Measurements from ENCODE around the gene TCF7L1. TPM values are rescaled to one million over a fixed set of nuclear protein-coding genes. Genes with fewer than 3 reads are reported as not detected.

The TCF7L1 gene
- total and polyA plus RNA-seq, 2 of the 13 experiments (the other 11 are each of a cell fraction or from before 2014, with no cell fraction given) = 0.04 to 0.15 TPM

DNA sequence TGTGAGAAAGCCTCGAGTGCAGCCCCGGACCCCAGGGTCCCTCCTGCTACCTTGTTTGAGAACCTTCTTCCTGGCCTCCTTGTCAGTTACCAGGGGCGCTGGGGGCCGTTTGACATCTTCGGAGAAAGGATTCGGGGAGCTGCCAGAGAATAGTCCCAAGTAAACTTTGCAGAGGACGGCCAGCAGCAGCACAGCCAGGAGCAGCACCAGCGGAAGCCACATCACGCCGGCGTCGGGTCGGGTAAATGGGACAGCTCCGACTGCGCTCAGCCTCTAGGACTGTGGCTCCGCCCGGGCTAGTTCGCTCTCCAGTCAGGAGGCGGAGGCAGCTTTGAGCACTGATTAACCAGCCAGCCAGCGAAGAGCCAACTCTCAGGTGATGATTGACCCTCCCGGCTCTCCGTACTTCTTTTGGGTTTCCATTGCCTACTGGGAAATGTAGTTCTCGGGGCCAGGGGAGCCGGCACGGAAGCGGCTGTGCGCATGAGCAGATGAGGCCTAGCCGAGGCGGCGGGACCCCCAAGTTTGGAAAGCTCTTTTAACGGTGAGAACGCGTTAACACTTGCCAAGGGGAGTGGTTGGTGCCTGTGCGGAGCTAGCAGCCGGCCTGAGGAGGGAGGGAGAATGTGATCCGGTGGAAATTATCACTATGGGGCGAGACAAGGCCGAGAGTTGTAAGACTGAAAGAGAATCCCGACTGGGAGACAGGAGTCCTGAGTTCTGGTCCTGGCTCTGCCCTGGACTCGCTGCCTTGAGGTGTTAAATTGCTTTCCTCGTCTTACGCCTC, 221.3 kb downstream of the TCF7L1 start, which contains the start of the genes ELMOD3 and RETSAT (continued):
- TF ChIP-seq, protein P1, sequence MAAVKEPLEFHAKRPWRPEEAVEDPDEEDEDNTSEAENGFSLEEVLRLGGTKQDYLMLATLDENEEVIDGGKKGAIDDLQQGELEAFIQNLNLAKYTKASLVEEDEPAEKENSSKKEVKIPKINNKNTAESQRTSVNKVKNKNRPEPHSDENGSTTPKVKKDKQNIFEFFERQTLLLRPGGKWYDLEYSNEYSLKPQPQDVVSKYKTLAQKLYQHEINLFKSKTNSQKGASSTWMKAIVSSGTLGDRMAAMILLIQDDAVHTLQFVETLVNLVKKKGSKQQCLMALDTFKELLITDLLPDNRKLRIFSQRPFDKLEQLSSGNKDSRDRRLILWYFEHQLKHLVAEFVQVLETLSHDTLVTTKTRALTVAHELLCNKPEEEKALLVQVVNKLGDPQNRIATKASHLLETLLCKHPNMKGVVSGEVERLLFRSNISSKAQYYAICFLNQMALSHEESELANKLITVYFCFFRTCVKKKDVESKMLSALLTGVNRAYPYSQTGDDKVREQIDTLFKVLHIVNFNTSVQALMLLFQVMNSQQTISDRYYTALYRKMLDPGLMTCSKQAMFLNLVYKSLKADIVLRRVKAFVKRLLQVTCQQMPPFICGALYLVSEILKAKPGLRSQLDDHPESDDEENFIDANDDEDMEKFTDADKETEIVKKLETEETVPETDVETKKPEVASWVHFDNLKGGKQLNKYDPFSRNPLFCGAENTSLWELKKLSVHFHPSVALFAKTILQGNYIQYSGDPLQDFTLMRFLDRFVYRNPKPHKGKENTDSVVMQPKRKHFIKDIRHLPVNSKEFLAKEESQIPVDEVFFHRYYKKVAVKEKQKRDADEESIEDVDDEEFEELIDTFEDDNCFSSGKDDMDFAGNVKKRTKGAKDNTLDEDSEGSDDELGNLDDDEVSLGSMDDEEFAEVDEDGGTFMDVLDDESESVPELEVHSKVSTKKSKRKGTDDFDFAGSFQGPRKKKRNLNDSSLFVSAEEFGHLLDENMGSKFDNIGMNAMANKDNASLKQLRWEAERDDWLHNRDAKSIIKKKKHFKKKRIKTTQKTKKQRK (IDR thresholded peaks at IDR 0.05; ENCODE audit: low read length) = no peak
- TF ChIP-seq ZNF205 (CRISPR knock-in tag; IDR thresholded peaks at IDR 0.05) = no peak; the same call in 1 of the 2 replicates
- TF ChIP-seq ZNF557 (CRISPR knock-in tag; IDR thresholded peaks at IDR 0.05) = peak; percentile 90; the same call in 1 of the 2 replicates
- no peak for TF ChIP-seq ZNF17 (CRISPR knock-in tag; IDR thresholded peaks at IDR 0.05)
- TF ChIP-seq TBL1XR1 (IDR thresholded peaks at IDR 0.05; ENCODE audit: borderline replicate concordance, low read length, partially characterized antibody) = no peak
- TF ChIP-seq, protein P2, sequence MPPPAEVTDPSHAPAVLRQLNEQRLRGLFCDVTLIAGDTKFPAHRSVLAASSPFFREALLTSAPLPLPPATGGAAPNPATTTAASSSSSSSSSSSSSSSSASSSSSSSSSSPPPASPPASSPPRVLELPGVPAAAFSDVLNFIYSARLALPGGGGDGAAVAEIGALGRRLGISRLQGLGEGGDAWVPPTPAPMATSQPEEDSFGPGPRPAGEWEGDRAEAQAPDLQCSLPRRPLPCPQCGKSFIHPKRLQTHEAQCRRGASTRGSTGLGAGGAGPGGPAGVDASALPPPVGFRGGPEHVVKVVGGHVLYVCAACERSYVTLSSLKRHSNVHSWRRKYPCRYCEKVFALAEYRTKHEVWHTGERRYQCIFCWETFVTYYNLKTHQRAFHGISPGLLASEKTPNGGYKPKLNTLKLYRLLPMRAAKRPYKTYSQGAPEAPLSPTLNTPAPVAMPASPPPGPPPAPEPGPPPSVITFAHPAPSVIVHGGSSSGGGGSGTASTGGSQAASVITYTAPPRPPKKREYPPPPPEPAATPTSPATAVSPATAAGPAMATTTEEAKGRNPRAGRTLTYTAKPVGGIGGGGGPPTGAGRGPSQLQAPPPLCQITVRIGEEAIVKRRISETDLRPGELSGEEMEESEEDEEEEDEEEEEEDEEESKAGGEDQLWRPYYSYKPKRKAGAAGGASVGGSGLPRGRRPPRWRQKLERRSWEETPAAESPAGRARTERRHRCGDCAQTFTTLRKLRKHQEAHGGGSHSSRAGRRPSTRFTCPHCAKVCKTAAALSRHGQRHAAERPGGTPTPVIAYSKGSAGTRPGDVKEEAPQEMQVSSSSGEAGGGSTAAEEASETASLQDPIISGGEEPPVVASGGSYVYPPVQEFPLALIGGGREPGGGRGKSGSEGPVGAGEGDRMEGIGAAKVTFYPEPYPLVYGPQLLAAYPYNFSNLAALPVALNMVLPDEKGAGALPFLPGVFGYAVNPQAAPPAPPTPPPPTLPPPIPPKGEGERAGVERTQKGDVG (CRISPR knock-in tag; IDR thresholded peaks at IDR 0.05; ENCODE audit: borderline replicate concordance) = peak; percentile 94
- TF ChIP-seq, protein P3, sequence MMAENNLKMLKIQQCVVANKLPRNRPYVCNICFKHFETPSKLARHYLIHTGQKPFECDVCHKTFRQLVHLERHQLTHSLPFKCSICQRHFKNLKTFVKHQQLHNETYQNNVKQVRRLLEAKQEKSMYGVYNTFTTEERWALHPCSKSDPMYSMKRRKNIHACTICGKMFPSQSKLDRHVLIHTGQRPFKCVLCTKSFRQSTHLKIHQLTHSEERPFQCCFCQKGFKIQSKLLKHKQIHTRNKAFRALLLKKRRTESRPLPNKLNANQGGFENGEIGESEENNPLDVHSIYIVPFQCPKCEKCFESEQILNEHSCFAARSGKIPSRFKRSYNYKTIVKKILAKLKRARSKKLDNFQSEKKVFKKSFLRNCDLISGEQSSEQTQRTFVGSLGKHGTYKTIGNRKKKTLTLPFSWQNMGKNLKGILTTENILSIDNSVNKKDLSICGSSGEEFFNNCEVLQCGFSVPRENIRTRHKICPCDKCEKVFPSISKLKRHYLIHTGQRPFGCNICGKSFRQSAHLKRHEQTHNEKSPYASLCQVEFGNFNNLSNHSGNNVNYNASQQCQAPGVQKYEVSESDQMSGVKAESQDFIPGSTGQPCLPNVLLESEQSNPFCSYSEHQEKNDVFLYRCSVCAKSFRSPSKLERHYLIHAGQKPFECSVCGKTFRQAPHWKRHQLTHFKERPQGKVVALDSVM (CRISPR knock-in tag; IDR thresholded peaks at IDR 0.05) = peak; percentile 95
- peak; percentile 81; the same call in 1 of the 2 replicates for TF ChIP-seq TBP (CRISPR knock-in tag; IDR thresholded peaks at IDR 0.05)
- no peak; the same call in 1 of the 2 replicates for TF ChIP-seq NFE2L1 (CRISPR knock-in tag; IDR thresholded peaks at IDR 0.05; ENCODE audit: borderline replicate concordance)
- no peak for TF ChIP-seq LCORL (IDR thresholded peaks at IDR 0.05)
- peak; percentile 84; the same call in 1 of the 2 replicates for TF ChIP-seq LCORL (CRISPR knock-in tag; IDR thresholded peaks at IDR 0.05)
- TF ChIP-seq MZF1 (CRISPR knock-in tag; IDR thresholded peaks at IDR 0.05; ENCODE audit: borderline replicate concordance) = peak; percentile 94; the same call in 1 of the 2 replicates
- TF ChIP-seq, protein P4, sequence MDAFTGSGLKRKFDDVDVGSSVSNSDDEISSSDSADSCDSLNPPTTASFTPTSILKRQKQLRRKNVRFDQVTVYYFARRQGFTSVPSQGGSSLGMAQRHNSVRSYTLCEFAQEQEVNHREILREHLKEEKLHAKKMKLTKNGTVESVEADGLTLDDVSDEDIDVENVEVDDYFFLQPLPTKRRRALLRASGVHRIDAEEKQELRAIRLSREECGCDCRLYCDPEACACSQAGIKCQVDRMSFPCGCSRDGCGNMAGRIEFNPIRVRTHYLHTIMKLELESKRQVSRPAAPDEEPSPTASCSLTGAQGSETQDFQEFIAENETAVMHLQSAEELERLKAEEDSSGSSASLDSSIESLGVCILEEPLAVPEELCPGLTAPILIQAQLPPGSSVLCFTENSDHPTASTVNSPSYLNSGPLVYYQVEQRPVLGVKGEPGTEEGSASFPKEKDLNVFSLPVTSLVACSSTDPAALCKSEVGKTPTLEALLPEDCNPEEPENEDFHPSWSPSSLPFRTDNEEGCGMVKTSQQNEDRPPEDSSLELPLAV (CRISPR knock-in tag; conservative IDR thresholded peaks at IDR 0.05; ENCODE audit: low read depth) = no peak
- TF ChIP-seq, protein P5, sequence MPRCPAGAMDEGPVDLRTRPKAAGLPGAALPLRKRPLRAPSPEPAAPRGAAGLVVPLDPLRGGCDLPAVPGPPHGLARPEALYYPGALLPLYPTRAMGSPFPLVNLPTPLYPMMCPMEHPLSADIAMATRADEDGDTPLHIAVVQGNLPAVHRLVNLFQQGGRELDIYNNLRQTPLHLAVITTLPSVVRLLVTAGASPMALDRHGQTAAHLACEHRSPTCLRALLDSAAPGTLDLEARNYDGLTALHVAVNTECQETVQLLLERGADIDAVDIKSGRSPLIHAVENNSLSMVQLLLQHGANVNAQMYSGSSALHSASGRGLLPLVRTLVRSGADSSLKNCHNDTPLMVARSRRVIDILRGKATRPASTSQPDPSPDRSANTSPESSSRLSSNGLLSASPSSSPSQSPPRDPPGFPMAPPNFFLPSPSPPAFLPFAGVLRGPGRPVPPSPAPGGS (CRISPR knock-in tag; IDR thresholded peaks at IDR 0.05) = peak; percentile 92
- TF ChIP-seq ESRRA (CRISPR knock-in tag; IDR thresholded peaks at IDR 0.05; ENCODE audit: low read depth) = peak; percentile 65; the same call in 1 of the 2 replicates
- TF ChIP-seq ZNF747 (CRISPR knock-in tag; IDR thresholded peaks at IDR 0.05; ENCODE audit: borderline replicate concordance) = peak; percentile 98; the same call in 1 of the 2 replicates

Measured in HepG2 (cell line).